NCI-H82 treated with DMSO at 0.1 percent for 48 hours (cell line): Measurements from ENCODE around the gene TMEM82.

ENCODE experiments used
- DNase-seq: peaks from one replicate; lab custom pipeline; 2025; ENCODE audit not compliant: unreplicated experiment; lab: John Stamatoyannopoulos, UW

TMEM82 gene

GRCh38 chr1:15775706-15776105 lies 33.4 kb downstream of the TMEM82 start:
- no peak for DNase-seq

GRCh38 chr1:15777909-15778707 lies 35.8 kb downstream of the TMEM82 start:
- no peak for DNase-seq

- DNase-seq = no peak
These were observed 43.4 kb downstream of the TMEM82 start for GRCh38 chr1:15785683-15786082.

GRCh38 chr1:15786581-15786980 lies 44.3 kb downstream of the TMEM82 start:
- no peak for DNase-seq

- DNase-seq = no peak
These were observed 46.5 kb downstream of the TMEM82 start for GRCh38 chr1:15788624-15789301.

GRCh38 chr1:15796086-15796462 lies 53.8 kb downstream of the TMEM82 start:
- no peak for DNase-seq
